IMR-90 (cell line): ENCODE results near the gene CFAP61. TPM values are rescaled to one million over a fixed set of nuclear protein-coding genes. Genes with fewer than 3 reads are reported as not detected.

Experiments used
- ATAC-seq: fragments of 200-7000 bp; cut with Tn5 transposase; 2 replicates; pipeline ENCODE4 v1.9.1; 2020; ENCODE audit warnings: low read depth, mild to moderate bottlenecking, moderate library complexity
- BruUV-seq: library from RNA; stranded (reverse); fragments of 400-500 nt; replicated peaks from 2 replicates; lab custom pipeline; 2021; lab: Mats Ljungman, UMichigan
- CTCF ChIA-PET: fragments of 300-600 bp; formaldehyde crosslinking; extraction: SDS; loops from one replicate; lab custom pipeline; 2021; ENCODE audit warnings: antibody characterized with exemption; lab: Yijun Ruan, JAX
- POLR2A ChIA-PET: fragments of 300-600 bp; sonication (Branson Sonifier 250); formaldehyde crosslinking; loops from one replicate; lab custom pipeline; 2022; ENCODE audit warnings: antibody characterized with exemption; ENCODE audit not compliant: unreplicated experiment; lab: Charles Lee
- DNase-seq: peaks from one replicate; pipeline ENCODE4 v3.0.0; 2013
- H2AFZ ChIP-seq: replicated peaks from 2 replicates; pipeline ENCODE3; 2013; ENCODE audit warnings: low read length, mild to moderate bottlenecking; ENCODE audit not compliant: poor library complexity
- H2AK5ac ChIP-seq: 2 replicates; pipeline ENCODE4 v1.6.1; 2013; ENCODE audit warnings: low read depth, low read length, inconsistent platforms
- H2AK9ac ChIP-seq: replicated peaks from 2 replicates; pipeline ENCODE3; 2013; ENCODE audit warnings: mild to moderate bottlenecking, low read depth, low read length, moderate library complexity; ENCODE audit not compliant: poor library complexity
- H2BK120ac ChIP-seq: 2 replicates; pipeline ENCODE4 v1.6.1; 2013; ENCODE audit warnings: low read depth, low read length, inconsistent platforms
- H2BK15ac ChIP-seq: 3 replicates; pipeline ENCODE4 v1.6.1; 2013; ENCODE audit warnings: low read depth, low read length, inconsistent platforms
- H2BK20ac ChIP-seq: 2 replicates; pipeline ENCODE4 v1.6.1; 2013; ENCODE audit warnings: low read depth, mild to moderate bottlenecking, inconsistent platforms, low read length, moderate library complexity
- H2BK5ac ChIP-seq: 2 replicates; pipeline ENCODE4 v1.6.1; 2013; ENCODE audit warnings: mild to moderate bottlenecking, low read depth, low read length, inconsistent platforms; ENCODE audit not compliant: poor library complexity, severe bottlenecking
- H3K14ac ChIP-seq: replicated peaks from 2 replicates; pipeline ENCODE4 v1.6.1; 2013; ENCODE audit warnings: low read depth, low read length, inconsistent platforms
- H3K18ac ChIP-seq: 2 replicates; pipeline ENCODE4 v1.6.1; 2013; ENCODE audit warnings: low read depth, low read length, control low read depth
- H3K23ac ChIP-seq: 2 replicates; pipeline ENCODE4 v1.6.1; 2013; ENCODE audit warnings: low read depth, low read length, inconsistent platforms
- H3K27ac ChIP-seq: 2 replicates; pipeline ENCODE4 v1.5.1; 2013; ENCODE audit warnings: mild to moderate bottlenecking, control low read depth, low read length; ENCODE audit not compliant: insufficient read depth
- H3K27me3 ChIP-seq: 2 replicates; pipeline ENCODE4 v1.6.1; 2013; ENCODE audit warnings: low read length; ENCODE audit not compliant: control insufficient read depth, insufficient read depth
- H3K36me3 ChIP-seq: 2 replicates; pipeline ENCODE4 v1.6.1; 2013; ENCODE audit warnings: low read length, mixed read lengths; ENCODE audit not compliant: control insufficient read depth, insufficient read depth
- H3K4ac ChIP-seq: 2 replicates; pipeline ENCODE4 v1.6.1; 2013; ENCODE audit warnings: low read depth, low read length, inconsistent platforms
- H3K4me1 ChIP-seq: 2 replicates; pipeline ENCODE4 v1.6.1; 2013; ENCODE audit warnings: low read length, mixed read lengths; ENCODE audit not compliant: control insufficient read depth, insufficient read depth
- H3K4me2 ChIP-seq: 2 replicates; pipeline ENCODE4 v1.6.1; 2013; ENCODE audit warnings: low read depth, mild to moderate bottlenecking, control low read depth, low read length, moderate library complexity
- H3K4me3 ChIP-seq: 2 replicates; pipeline ENCODE4 v1.5.1; 2013; ENCODE audit warnings: low read depth, mild to moderate bottlenecking, control low read depth, low read length, moderate library complexity; ENCODE audit not compliant: insufficient read depth
- H3K56ac ChIP-seq: 2 replicates; pipeline ENCODE4 v1.6.1; 2013; ENCODE audit warnings: low read length, inconsistent platforms; ENCODE audit not compliant: insufficient read depth; ENCODE audit errors: extremely low read depth
- H3K79me1 ChIP-seq, 2 experiments: 2 replicates each; pipeline ENCODE4 v1.6.1; 2013; ENCODE audit warnings: low read length in 2 of 2, inconsistent platforms in 1 of 2, low read depth in 1 of 2
- H3K9ac ChIP-seq: 2 replicates; pipeline ENCODE4 v1.6.1; 2013; ENCODE audit warnings: low read depth, low read length, control low read depth
- H3K9me1 ChIP-seq: 2 replicates; pipeline ENCODE4 v1.6.1; 2013; ENCODE audit warnings: low read length, inconsistent platforms; ENCODE audit not compliant: insufficient read depth
- H3K9me3 ChIP-seq: 2 replicates; pipeline ENCODE4 v1.6.1; 2013; ENCODE audit warnings: low read length; ENCODE audit not compliant: control insufficient read depth, insufficient read depth
- H4K20me1 ChIP-seq: 2 replicates; pipeline ENCODE4 v1.6.1; 2013; ENCODE audit warnings: low read length, inconsistent platforms; ENCODE audit not compliant: insufficient read depth
- H4K5ac ChIP-seq: 2 replicates; pipeline ENCODE4 v1.6.1; 2013; ENCODE audit warnings: mild to moderate bottlenecking, low read depth, low read length, control low read depth
- H4K8ac ChIP-seq, 2 experiments: 2 replicates each; pipeline ENCODE4 v1.6.1; 2013; ENCODE audit warnings: low read depth in 2 of 2, low read length in 2 of 2, control low read depth in 1 of 2, inconsistent platforms in 1 of 2
- H4K91ac ChIP-seq: 2 replicates; pipeline ENCODE4 v1.6.1; 2013; ENCODE audit warnings: low read depth, low read length, inconsistent platforms; ENCODE audit not compliant: insufficient read depth
- CEBPB ChIP-seq: IDR thresholded peaks from 2 replicates; pipeline ENCODE4 v1.6.1; 2012; ENCODE audit warnings: low read depth, low read length, improper control_type of control experiment
- FOS ChIP-seq: fragments of 150-350 bp; IDR thresholded peaks from 2 replicates; pipeline ENCODE4 v1.6.1; 2016; ENCODE audit warnings: low read depth, low read length
- MAZ ChIP-seq: IDR thresholded peaks from 2 replicates; pipeline ENCODE4 v1.6.1; 2012; ENCODE audit warnings: low read depth, mild to moderate bottlenecking, low read length, improper control_type of control experiment, moderate library complexity, borderline replicate concordance
- NFE2L2 ChIP-seq: fragments of 150-350 bp; IDR thresholded peaks from 2 replicates; pipeline ENCODE4 v1.6.1; 2016; ENCODE audit warnings: low read depth, mild to moderate bottlenecking, low read length
- POLR2A ChIP-seq: IDR thresholded peaks from 2 replicates; pipeline ENCODE4 v1.6.1; 2012; ENCODE audit warnings: mild to moderate bottlenecking, low read depth, low read length
- RCOR1 ChIP-seq: IDR thresholded peaks from 2 replicates; pipeline ENCODE4 v1.6.1; 2012; ENCODE audit warnings: mild to moderate bottlenecking, low read length, improper control_type of control experiment; ENCODE audit not compliant: insufficient replicate concordance
- WGBS, 2 experiments: methylation state at CpG; one replicate each; pipeline versions ENCODE4 v1.1.5 to v1.1.7; 2013; ENCODE audit warnings: missing lambda C conversion rate in 2 of 2; ENCODE audit not compliant: insufficient read length in 1 of 2; ENCODE audit errors: extremely low coverage in 2 of 2; 5-methylcytosine and 5-hydroxymethylcytosine counted together
- dilution Hi-C: fragments of 300-500 bp; cut with HindIII; formaldehyde crosslinking; loops from one replicate; pipeline ENCODE4 v1.14.3; 2018; ENCODE audit warnings: low sequenced_read_pairs; ENCODE audit not compliant: unreplicated experiment
- in situ Hi-C: fragments of 300-500 bp; cut with MboI; formaldehyde crosslinking; loops from 3 replicates; pipeline ENCODE4 v1.14.3; 2019; ENCODE audit warnings: low sequenced_read_pairs, inconsistent platforms, mixed read lengths
- intact Hi-C: fragments of 100-400 bp; cut with micrococcal nuclease; formaldehyde crosslinking; loops from 2 replicates; pipeline ENCODE4 v1.10.0; 2022
- polyA plus RNA-seq, 3 experiments: library from polyadenylated mRNA; depleted of rRNA; stranded (reverse); fragments of >200 nt; gene quantifications; 2 replicates each; pipeline ENCODE4 v1.2.3, GENCODE V29; 2012; ENCODE audit warnings: low replicate concordance in 1 of 3
- total RNA-seq: library from RNA; depleted of rRNA; stranded (reverse); fragments of >200 nt; gene quantifications from 2 replicates; pipeline ENCODE4 v1.2.3, GENCODE V29; 2012

The CFAP61 gene
- total and polyA plus RNA-seq, 2 of the 4 experiments (the other 2 are of a cell fraction) = 0.07 TPM; not detected in 1

DNA sequence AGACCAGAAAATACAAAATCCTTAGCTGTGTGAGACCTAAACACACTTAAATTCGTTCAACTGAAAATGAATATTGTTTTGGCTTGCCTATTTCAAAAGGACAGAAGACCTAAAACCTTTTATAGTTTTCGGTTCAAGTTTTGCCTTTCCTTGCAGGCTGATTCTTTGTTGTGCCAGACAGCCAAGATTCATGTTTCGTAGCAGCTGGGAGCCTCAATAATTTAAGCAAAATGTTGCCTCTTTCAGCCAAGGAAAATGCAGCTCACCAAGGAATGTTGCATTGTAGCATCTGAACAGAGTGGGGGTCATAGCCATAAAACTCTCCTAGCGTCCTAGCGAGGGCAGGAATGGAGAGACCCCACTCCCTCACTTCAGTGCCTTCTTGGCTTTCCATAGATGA lies 223.3 kb downstream of the CFAP61 start:
- no peak overlapping the region for H3K27ac ChIP-seq
- no peak overlapping the region for H4K91ac ChIP-seq
- no peak overlapping the region for H3K4me2 ChIP-seq
- ATAC-seq = no peak
- BruUV-seq = no TSS peak
- H4K5ac ChIP-seq = no peak overlapping the region
- H4K8ac ChIP-seq = no peak overlapping the region
- no peak overlapping the region for H2AK5ac ChIP-seq
- in situ Hi-C loops (no loop called here), dilution Hi-C loops (no loop called here), intact Hi-C loops (no loop called here)
- H2BK15ac ChIP-seq = no peak overlapping the region
- no peak overlapping the region for H3K4me3 ChIP-seq
- no peak overlapping the region for H3K56ac ChIP-seq
- no peak overlapping the region for H3K9ac ChIP-seq
- ChIA-PET POLR2A (no interaction called here), CTCF (no interaction called here)
- no peak for DNase-seq
- no peak overlapping the region for H2AFZ ChIP-seq
- H3K9me3 ChIP-seq = no peaks in the 10 kb centered on the region
- no peaks in the 10 kb centered on the region for H4K20me1 ChIP-seq
- no peak overlapping the region for H3K18ac ChIP-seq
- no peaks in the 10 kb centered on the region for H3K4me1 ChIP-seq
- no peak overlapping the region for H3K4ac ChIP-seq
- no peak overlapping the region for H3K14ac ChIP-seq
- H3K9me1 ChIP-seq = no peaks in the 10 kb centered on the region
- WGBS, 2 experiments = 0% methylated on average over 1 of the region's 5 CpGs; no CpG with 5 or more reads in 1 of the 2 experiments
- H2BK120ac ChIP-seq = no peak overlapping the region
- TF ChIP-seq CEBPB (no peak), NFE2L2 (no peak), FOS (no peak), POLR2A (no peak), MAZ (no peak), RCOR1 (no peak)
- no peak overlapping the region for H3K23ac ChIP-seq
- no peak overlapping the region for H2BK5ac ChIP-seq
- no peak overlapping the region for H2BK20ac ChIP-seq
- no peaks in the 10 kb centered on the region for H3K36me3 ChIP-seq
- no peak overlapping the region for H2AK9ac ChIP-seq
- no peaks in the 10 kb centered on the region for H3K79me1 ChIP-seq
- H3K27me3 ChIP-seq = peaks cover 2% of the 10 kb centered on the region; the same call in 1 of the 2 replicates
